Thoracic aorta (tissue), 2 donors: ENCODE measurements around the gene GALNT17. TPM values are rescaled to one million over a fixed set of nuclear protein-coding genes. Genes with fewer than 3 reads are reported as not detected.
A peak's percentile ranks its signal among the peaks of the same experiment; 100 is the strongest.

ENCODE experiments used
- ATAC-seq: fragments of 150-250 bp; one replicate; pipeline ENCODE4 v1.8.0; 2017; ENCODE audit warnings: low read depth; ENCODE audit not compliant: insufficient number of reproducible peaks, low FRiP score
- DNase-seq: peaks from one replicate; pipeline ENCODE4 v3.0.0-alpha.2; 2020; ENCODE audit warnings: low spot score
- H3K27ac ChIP-seq, 2 donors: fragments of 200-600 bp; sonication (generic); 1 replicate in 1 of 2; 2 replicates in 1 of 2; pipeline ENCODE4 v1.5.1; 2016; ENCODE audit warnings: mild to moderate bottlenecking in 2 of 2, moderate library complexity in 2 of 2
- H3K27me3 ChIP-seq: fragments of 200-600 bp; sonication (generic); replicated peaks from 2 replicates; pipeline ENCODE4 v1.6.0; 2016; ENCODE audit warnings: mild to moderate bottlenecking; ENCODE audit not compliant: insufficient read depth
- H3K36me3 ChIP-seq: fragments of 200-600 bp; sonication (generic); one replicate; pipeline ENCODE4 v1.5.1; 2016
- H3K4me1 ChIP-seq, 2 donors: fragments of 200-600 bp; sonication (generic); 1 replicate in 1 of 2; 2 replicates in 1 of 2; pipeline versions ENCODE4 v1.5.1 to v1.6.0; 2016; ENCODE audit warnings: low read depth in 2 of 2, mild to moderate bottlenecking in 1 of 2; ENCODE audit not compliant: control insufficient read depth in 1 of 2
- H3K4me3 ChIP-seq: fragments of 200-600 bp; sonication (generic); 2 replicates; pipeline ENCODE4 v1.5.1; 2016; ENCODE audit warnings: mild to moderate bottlenecking
- H3K9me3 ChIP-seq: fragments of 200-600 bp; sonication (generic); 2 replicates; pipeline ENCODE4 v1.5.1; 2016
- CTCF ChIP-seq: fragments of 200-600 bp; sonication (generic); IDR thresholded peaks from one replicate; pipeline ENCODE4 v1.5.1; 2019; ENCODE audit warnings: antibody characterized with exemption
- total RNA-seq, 2 donors: library from RNA; depleted of rRNA; stranded (reverse); fragments of >200 nt; gene quantifications; one replicate each; pipeline versions ENCODE4 v1.1.0 to v1.2.3, GENCODE V29; 2016

Gene GALNT17
- total RNA-seq, 2 donors from 2014 or later: 17.6 to 20.8 TPM

GRCh38 chr7:71120096-71120495 is 11.8 kb upstream of the GALNT17 start:
- Histone ChIP-seq H3K4me3 (no peak overlapping the region), H3K27ac (no peak overlapping the region), H3K4me1 (no peaks in the 10 kb centered on the region), H3K27me3 (no peaks in the 10 kb centered on the region), H3K9me3 (no peaks in the 10 kb centered on the region), H3K36me3 (no peaks in the 10 kb centered on the region)
- no peak for ATAC-seq
- DNase-seq: no peak
- TF ChIP-seq CTCF: no peak

GRCh38 chr7:71129126-71129525 is 2.8 kb upstream of the GALNT17 start:
- ATAC-seq (no peak), DNase-seq (no peak)
- H3K4me3 ChIP-seq: peak overlapping the region; percentile 6
- peaks cover 0 to 13% of the 10 kb centered on the region in 2 donors for H3K4me1 ChIP-seq
- H3K27ac ChIP-seq: no peak overlapping the region
- H3K36me3 ChIP-seq: no peaks in the 10 kb centered on the region
- no peak for TF ChIP-seq CTCF
- no peaks in the 10 kb centered on the region for H3K9me3 ChIP-seq
- H3K27me3 ChIP-seq: no peaks in the 10 kb centered on the region

GRCh38 chr7:71130031-71130679 is 1.8 kb upstream of the GALNT17 start:
- TF ChIP-seq CTCF: no peak
- DNase-seq (no peak), ATAC-seq (no peak)
- Histone ChIP-seq H3K36me3 (no peaks in the 10 kb centered on the region), H3K4me1 (peaks cover 0 to 13% of the 10 kb centered on the region in 2 donors), H3K27ac (no peak overlapping the region), H3K9me3 (no peaks in the 10 kb centered on the region), H3K27me3 (no peaks in the 10 kb centered on the region), H3K4me3 (no peak overlapping the region)

GRCh38 chr7:71131256-71132126 is 453 bp upstream of the GALNT17 start:
- Histone ChIP-seq H3K9me3 (no peaks in the 10 kb centered on the region), H3K27ac (peak overlapping the region; percentile 53 to 63), H3K4me3 (peak overlapping the region; percentile 84), H3K4me1 (peaks cover 0 to 13% of the 10 kb centered on the region in 2 donors), H3K27me3 (no peaks in the 10 kb centered on the region), H3K36me3 (no peaks in the 10 kb centered on the region)
- peak; percentile 25 for TF ChIP-seq CTCF
- DNase-seq (no peak), ATAC-seq (peak; percentile 25)
